HK-2 (cell line): ENCODE results near the gene HIPK2.
"Not testable (repeated sequence)": the region's sequence is repeated elsewhere in the genome, so short reads cannot be mapped to it uniquely, and the experiment has no call there.

Source experiments
- DNase-seq: peaks from one replicate; pipeline ENCODE4 v3.0.0-alpha.2; 2018; ENCODE audit not compliant: unreplicated experiment

HIPK2 gene

DNA sequence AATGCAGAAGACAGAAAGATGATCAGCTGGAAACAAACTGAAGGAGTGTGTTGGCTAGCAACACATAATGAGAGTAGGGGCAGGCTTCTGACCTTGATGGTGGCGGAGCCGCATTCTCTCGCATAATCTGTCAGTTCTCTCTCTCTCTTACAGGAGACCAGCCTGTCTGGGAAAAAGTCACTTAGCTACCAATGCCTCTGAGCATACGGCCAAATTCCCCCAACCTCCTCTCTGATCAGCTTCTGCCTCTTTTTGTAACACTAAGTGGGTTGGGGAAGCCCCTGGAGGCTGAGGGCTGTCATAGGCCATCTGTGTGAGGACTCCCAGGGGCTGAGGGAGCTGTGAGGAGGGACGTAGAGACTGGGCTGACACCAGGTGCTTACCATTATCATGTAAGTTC, 104.6 kb downstream of the HIPK2 start:
- no peak for DNase-seq

- no peak for DNase-seq
Observed at GRCh38 chr7:139671967-139672366, 105.8 kb downstream of the HIPK2 start.

DNA sequence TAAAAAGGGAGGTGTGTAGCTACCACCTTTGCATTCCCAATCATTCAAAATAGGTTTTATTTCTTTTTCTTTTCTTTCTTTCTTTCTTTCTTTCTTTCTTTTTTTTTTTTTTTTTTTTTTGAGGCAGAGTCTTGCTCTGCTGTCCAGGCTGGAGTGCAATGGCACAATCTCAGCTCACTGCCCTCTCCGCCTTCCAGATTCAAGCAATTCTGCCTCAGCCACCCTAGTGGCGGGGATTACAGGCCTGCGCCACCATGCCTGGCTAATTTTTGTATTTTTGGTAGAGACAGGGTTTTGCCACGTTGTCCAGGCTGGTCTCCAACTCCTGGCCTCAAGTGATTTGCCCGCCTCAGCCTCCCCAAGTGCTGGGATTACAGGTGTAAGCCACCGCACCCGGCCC, 107.1 kb downstream of the HIPK2 start:
- not testable (repeated sequence) for DNase-seq

GRCh38 chr7:139669106-139670061, 108.4 kb downstream of the HIPK2 start:
- no peak for DNase-seq

DNA sequence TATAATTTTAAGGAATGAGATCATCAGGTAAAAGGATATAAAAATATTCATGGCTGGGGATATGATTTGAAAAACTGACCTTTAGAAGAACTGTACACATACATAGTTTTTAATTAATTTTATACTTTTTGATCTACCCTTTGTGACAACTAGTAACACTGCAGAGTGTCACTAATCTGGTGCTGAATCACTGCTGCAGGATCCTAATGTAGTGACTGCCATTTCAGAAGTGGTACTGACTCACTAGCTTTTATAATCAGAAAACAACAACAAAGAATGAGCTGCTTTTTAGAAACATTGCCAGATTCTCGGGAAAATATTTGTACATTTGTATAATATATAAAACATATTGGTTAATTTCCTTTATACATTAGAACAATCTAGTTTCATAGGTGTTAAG, 110.4 kb downstream of the HIPK2 start:
- DNase-seq, result no peak

GRCh38 chr7:139666501-139666900, 111.3 kb downstream of the HIPK2 start:
- DNase-seq, result no peak

DNA sequence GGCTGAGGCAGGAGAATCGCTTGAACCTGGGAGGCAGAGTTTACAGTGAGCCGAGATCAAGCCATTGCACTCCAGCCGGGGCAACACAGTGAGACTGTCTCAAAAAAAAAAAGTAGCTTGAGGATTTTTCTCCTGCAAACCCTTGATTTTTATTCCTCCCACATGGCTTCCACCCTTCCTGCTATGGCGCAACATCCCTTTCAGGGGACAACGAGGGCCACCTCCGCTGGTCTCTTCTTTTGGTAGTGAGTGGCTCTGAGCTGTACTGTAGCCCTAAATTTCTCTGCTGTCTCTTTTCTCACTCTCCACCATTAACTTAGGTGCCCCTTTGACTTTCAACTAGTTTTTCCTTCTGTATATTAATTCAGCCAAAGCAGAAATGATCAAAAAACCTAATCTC, 113.4 kb downstream of the HIPK2 start:
- DNase-seq, result no peak

DNA sequence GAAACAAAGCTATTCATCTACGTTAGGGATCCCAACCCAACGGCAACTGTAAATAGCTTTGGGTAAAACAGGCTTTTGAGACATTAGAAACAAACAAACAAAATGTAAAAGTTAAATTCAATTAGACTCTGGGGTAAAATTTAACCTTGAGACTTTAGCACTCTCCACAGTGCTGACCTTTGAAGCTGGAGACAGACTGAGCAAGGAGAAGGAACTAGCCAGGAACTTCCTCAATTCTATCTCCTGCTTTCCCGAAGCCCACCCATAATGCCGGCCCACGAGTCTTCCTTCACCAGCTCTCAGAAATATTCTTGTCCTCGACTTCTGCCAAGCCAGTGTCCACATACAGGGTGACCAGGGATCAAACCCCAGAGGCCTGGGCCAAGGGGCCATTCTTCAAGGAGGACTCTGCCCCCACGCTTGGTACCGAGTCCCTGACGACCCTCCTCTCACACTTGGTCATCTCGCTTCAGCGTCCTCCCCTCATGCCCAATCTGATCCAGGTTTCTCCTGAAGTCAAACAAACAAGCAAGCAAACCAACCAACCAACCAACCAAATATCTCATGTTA, 114.1 kb downstream of the HIPK2 start:
- no peak for DNase-seq

DNA sequence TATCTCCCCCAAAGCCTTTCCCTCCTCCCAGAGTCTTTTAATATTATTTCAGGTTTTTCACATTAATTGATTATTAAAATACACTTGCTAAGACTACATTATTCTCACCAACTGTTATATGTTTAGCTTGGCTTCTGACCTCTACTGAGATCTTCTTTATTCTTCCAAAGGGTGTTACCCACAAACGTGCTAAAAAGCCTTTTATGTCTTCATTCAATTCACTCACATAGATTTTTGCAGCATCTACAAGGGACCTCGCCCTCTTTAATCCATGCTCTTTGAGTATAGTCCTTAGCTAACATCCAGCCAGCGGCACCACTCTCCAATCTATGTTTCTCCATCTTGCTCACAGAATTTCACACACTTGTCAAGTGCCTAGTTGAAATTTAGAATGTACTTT, 115.9 kb downstream of the HIPK2 start:
- DNase-seq, result no peak

- DNase-seq, result no peak
Observed at GRCh38 chr7:139661043-139661440, 116.8 kb downstream of the HIPK2 start.

DNA sequence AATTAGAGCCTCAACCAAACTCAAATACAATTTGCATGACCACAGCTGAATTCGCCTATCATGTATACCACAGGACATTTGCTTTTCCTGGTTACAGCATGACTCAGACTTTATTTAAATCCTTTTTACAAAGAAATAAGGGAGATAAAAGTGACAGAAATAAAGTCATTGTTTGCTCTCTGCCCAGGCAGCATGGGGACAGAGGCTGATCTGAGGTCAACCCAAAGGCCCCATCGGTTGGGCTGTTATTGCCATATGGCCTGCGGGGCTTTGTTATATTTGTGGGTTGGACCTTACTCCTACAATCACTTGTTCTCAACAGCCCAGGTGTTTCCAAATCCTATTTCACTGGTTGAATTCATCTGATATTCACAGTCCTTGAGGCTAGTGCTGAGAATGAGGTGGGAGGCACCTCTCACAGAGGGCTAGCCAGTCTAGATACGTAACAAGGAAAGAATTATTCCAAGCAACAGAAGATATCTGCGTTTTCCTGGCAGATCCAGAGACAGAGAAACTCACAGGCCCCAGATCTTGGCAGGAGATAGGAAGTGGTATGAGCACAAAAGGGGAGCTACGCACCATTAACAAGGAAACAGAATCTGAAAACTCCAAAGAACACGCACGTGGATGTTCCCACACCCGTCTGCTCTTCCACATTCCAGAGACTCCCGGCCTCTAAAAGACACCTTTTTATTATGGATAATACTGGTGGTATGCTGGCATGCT, 117.3 kb downstream of the HIPK2 start:
- no peak for DNase-seq

- no peak for DNase-seq
Observed at GRCh38 chr7:139659922-139660316, 117.9 kb downstream of the HIPK2 start.

DNA sequence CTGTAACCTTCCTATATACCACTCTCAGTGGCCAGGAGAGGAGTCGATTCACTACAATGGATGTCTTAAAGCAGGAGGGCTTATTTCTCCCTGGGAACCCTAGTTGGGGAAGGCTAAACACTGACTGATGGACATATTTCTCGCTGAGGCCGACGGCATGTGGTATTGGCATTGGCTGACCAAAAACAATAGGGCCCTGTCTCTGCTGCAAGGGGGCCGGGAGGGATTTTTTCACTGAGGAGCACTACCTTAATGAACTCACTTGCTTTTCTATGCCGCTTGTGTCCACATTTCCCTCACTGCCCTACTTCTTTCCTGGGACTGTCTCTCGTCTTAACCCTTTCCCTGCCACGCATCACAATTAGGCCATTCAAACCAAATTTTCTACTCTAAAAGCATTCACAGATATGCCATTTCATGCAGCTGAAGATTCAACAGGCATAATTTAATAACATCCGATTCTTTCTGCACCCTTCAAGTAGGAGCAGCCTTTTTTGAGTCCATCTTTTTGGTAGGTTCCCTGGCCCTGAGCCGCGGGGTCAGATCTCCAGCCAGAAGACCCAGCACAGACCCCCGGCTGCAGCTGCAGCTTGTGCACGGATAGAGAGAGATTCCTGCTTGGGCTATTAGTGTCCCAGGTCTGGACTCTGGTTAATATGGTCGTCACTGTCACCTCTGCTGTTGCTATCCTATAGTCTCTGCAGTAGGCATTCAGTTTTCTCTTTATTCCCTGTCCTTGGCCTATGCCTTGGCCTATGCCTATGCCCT, 118.7 kb downstream of the HIPK2 start:
- no peak for DNase-seq

- DNase-seq, result no peak
Observed at GRCh38 chr7:139658296-139658695, 119.5 kb downstream of the HIPK2 start.

GRCh38 chr7:139657725-139658124, 120.1 kb downstream of the HIPK2 start:
- no peak for DNase-seq

- DNase-seq, result no peak
Observed at GRCh38 chr7:139656387-139656786, 121.4 kb downstream of the HIPK2 start.

DNA sequence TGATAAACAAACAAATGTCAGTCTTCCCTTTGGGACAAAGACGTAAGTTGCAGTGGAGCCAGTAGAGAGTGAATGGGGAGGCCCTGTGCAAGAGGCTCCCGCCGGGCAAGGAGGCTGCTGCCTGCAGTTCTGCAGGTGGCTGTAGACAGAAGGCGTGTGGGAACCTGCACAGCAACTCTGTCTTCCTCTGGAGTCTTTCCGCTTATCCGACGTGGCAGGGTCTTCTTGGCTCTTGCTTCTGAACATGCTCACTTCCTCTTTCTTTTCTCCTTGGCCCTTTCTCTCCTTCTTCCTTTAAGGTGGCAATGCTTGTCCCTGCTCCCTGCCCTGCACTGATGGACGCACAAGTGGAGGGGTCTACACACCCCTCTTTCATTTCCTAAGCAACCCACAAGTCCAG, 122.5 kb downstream of the HIPK2 start:
- no peak for DNase-seq

GRCh38 chr7:139654276-139655181, 123.3 kb downstream of the HIPK2 start:
- no peak for DNase-seq

GRCh38 chr7:139651914-139652313, 125.9 kb downstream of the HIPK2 start:
- no peak for DNase-seq

- DNase-seq, result peak; percentile 32
Observed at GRCh38 chr7:139651308-139651707, 126.5 kb downstream of the HIPK2 start.
